HG03432 (cell line): ENCODE measurements around the gene SEMA6B.

ENCODE experiments used
- ATAC-seq: cut with Tn5 transposase; IDR thresholded peaks from one replicate; pipeline ENCODE4 v1.9.1; 2021; ENCODE audit warnings: mild to moderate bottlenecking, moderate library complexity; ENCODE audit not compliant: unreplicated experiment

SEMA6B gene

GRCh38 chr19:4510435-4511255 lies 48.8 kb downstream of the SEMA6B start:
- no peak for ATAC-seq

- ATAC-seq: no peak
These were observed 50.8 kb downstream of the SEMA6B start for GRCh38 chr19:4508698-4509097.

- ATAC-seq: no peak
These were observed 51.7 kb downstream of the SEMA6B start for GRCh38 chr19:4507804-4508203.

- ATAC-seq: no peak
These were observed 52.4 kb downstream of the SEMA6B start for GRCh38 chr19:4507150-4507452.

GRCh38 chr19:4506449-4507149 lies 52.9 kb downstream of the SEMA6B start:
- ATAC-seq: no peak

- ATAC-seq: no peak
These were observed 53.7 kb downstream of the SEMA6B start for GRCh38 chr19:4505570-4506448.

GRCh38 chr19:4504891-4505569 lies 54.5 kb downstream of the SEMA6B start:
- ATAC-seq: no peak

GRCh38 chr19:4504297-4504701 lies 55.2 kb downstream of the SEMA6B start:
- ATAC-seq: no peak

- ATAC-seq: no peak
These were observed 55.7 kb downstream of the SEMA6B start for GRCh38 chr19:4503825-4504170.

GRCh38 chr19:4503132-4503824 lies 56.2 kb downstream of the SEMA6B start:
- ATAC-seq: no peak

- ATAC-seq: no peak
These were observed 57.0 kb downstream of the SEMA6B start for GRCh38 chr19:4502282-4503131.

GRCh38 chr19:4501691-4502090 lies 57.8 kb downstream of the SEMA6B start:
- no peak for ATAC-seq

GRCh38 chr19:4500841-4501591 lies 58.5 kb downstream of the SEMA6B start:
- ATAC-seq: no peak

GRCh38 chr19:4499855-4500254 lies 59.6 kb downstream of the SEMA6B start:
- no peak for ATAC-seq

- ATAC-seq: no peak
These were observed 60.2 kb downstream of the SEMA6B start for GRCh38 chr19:4499318-4499717.

- ATAC-seq: no peak
These were observed 60.8 kb downstream of the SEMA6B start for GRCh38 chr19:4498694-4499093.

GRCh38 chr19:4497770-4498389 lies 61.6 kb downstream of the SEMA6B start:
- ATAC-seq: no peak

GRCh38 chr19:4496304-4496703 lies 63.2 kb downstream of the SEMA6B start:
- no peak for ATAC-seq
